Transverse colon (tissue), 4 donors: ENCODE measurements around the gene VEGFA. TPM values are rescaled to one million over a fixed set of nuclear protein-coding genes. Genes with fewer than 3 reads are reported as not detected.

Source experiments
- DNase-seq: peaks from one replicate; pipeline ENCODE4 v3.0.0-alpha.2; 2019
- H3K27ac ChIP-seq, 4 donors: fragments of 200-600 bp; sonication (generic); 2 replicates each; pipeline ENCODE4 v1.5.1; 2016 to 2018; ENCODE audit warnings: inconsistent platforms in 4 of 4
- H3K27me3 ChIP-seq: fragments of 200-600 bp; sonication (generic); 2 replicates; pipeline ENCODE4 v1.5.1; 2017; ENCODE audit warnings: inconsistent platforms
- H3K36me3 ChIP-seq, 4 donors: fragments of 200-600 bp; sonication (generic); 2 replicates each; pipeline ENCODE4 v1.5.1; 2017 to 2019; ENCODE audit warnings: inconsistent platforms in 4 of 4
- H3K4me1 ChIP-seq, 4 donors: fragments of 200-600 bp; sonication (generic); 2 replicates each; pipeline ENCODE4 v1.5.1; 2017 to 2020; ENCODE audit warnings: inconsistent platforms in 4 of 4
- H3K4me3 ChIP-seq, 4 donors: fragments of 200-600 bp; sonication (generic); 1 replicate in 1 of 4; 2 replicates in 3 of 4; pipeline versions ENCODE4 v1.5.1 to v1.6.1; 2017 to 2019; ENCODE audit warnings: inconsistent platforms in 4 of 4
- H3K9me3 ChIP-seq, 2 donors: fragments of 200-600 bp; sonication (generic); 2 replicates each; pipeline ENCODE4 v1.5.1; 2017 to 2019; ENCODE audit warnings: inconsistent platforms in 2 of 2
- CTCF ChIP-seq, 5 experiments: fragments of 200-600 bp in 3 of 5; fragments of 450-650 bp in 2 of 5; sonication (generic) in 3 of 5; IDR thresholded peaks; 1 replicate in 2 of 5; 2 replicates in 3 of 5; pipeline ENCODE4 v1.5.1; 2016 to 2017; ENCODE audit warnings: antibody characterized with exemption in 5 of 5, inconsistent platforms in 3 of 5, mild to moderate bottlenecking in 2 of 5, moderate library complexity in 1 of 5
- EP300 ChIP-seq: sonication (generic); formaldehyde crosslinking; IDR thresholded peaks from one replicate; pipeline ENCODE4 v1.6.1; 2017; ENCODE audit warnings: antibody characterized with exemption, low read depth
- POLR2A ChIP-seq: fragments of 450-650 bp; IDR thresholded peaks from one replicate; pipeline ENCODE4 v1.6.1; 2016; ENCODE audit warnings: antibody characterized with exemption, mild to moderate bottlenecking, moderate library complexity
- POLR2AphosphoS5 ChIP-seq, 3 donors: sonication (generic); formaldehyde crosslinking; IDR thresholded peaks; one replicate each; pipeline ENCODE4 v1.6.1; 2016; ENCODE audit warnings: antibody characterized with exemption in 3 of 3
- WGBS, 2 donors: methylation state at CpG; one replicate each; pipeline ENCODE4 v1.1.5; 2018; ENCODE audit warnings: low coverage in 1 of 2; 5-methylcytosine and 5-hydroxymethylcytosine counted together
- in situ Hi-C, 4 donors: fragments of 200-750 bp; cut with MboI; loops; one replicate each; pipeline versions ENCODE4 v1.15.0 to v1.15.1; 2017; ENCODE audit warnings: low sequenced_read_pairs in 3 of 4, low pct_ligation_motif_present in 1 of 4, low pct_unique_long_range_greater_than_20kb in 1 of 4
- intact Hi-C: fragments of 100-400 bp; cut with DNase I; formaldehyde crosslinking; loops from one replicate; pipeline ENCODE4 v1.15.1; 2023; ENCODE audit warnings: low total_unique reads
- total RNA-seq, 4 donors: library from RNA; depleted of rRNA; stranded (reverse); fragments of >200 nt; gene quantifications; one replicate each; pipeline ENCODE4 v1.1.0, GENCODE V29; 2016

VEGFA gene
- total RNA-seq, 4 donors from 2014 or later = 131 to 608 (median 203) TPM

GRCh38 chr6:43770372-43771209, 580 bp downstream of the VEGFA start:
- peaks cover 14 to 74% (median 59%) of the 10 kb centered on the region in 4 donors for H3K4me1 ChIP-seq
- intact Hi-C loops (no loop called here), in situ Hi-C loops (loop anchor here in 2 of 4 donors (25.0 kb wide), 1 partner anchor 108 kb away; no protein-coding TSS in a partner anchor)
- WGBS, 2 donors = 0 to 1% methylated on average over 12 to 65 of the region's 84 CpGs
- no peaks in the 10 kb centered on the region for H3K9me3 ChIP-seq
- peak; percentile 66 for DNase-seq
- peak; percentile 51 for TF ChIP-seq POLR2A
- no peak for TF ChIP-seq CTCF (IDR thresholded peaks at IDR 0.05)
- TF ChIP-seq POLR2AphosphoS5 (IDR thresholded peaks at IDR 0.05) = peak in 1 of 3 donors; percentile 50
- no peak for TF ChIP-seq EP300
- peak overlapping the region; percentile 96 to 99 (median 96) for H3K27ac ChIP-seq
- H3K36me3 ChIP-seq = no peaks in the 10 kb centered on the region
- no peaks in the 10 kb centered on the region for H3K27me3 ChIP-seq
- H3K4me3 ChIP-seq = peak overlapping the region; percentile 68 to 88 (median 83)

- H3K4me1 ChIP-seq = peaks cover 14 to 74% (median 61%) of the 10 kb centered on the region in 4 donors
- intact Hi-C loops = no loop called here
- no peaks in the 10 kb centered on the region for H3K9me3 ChIP-seq
- no peaks in the 10 kb centered on the region for H3K27me3 ChIP-seq
- H3K4me3 ChIP-seq = peak overlapping the region; percentile 68 to 88 (median 83)
- peak; percentile 49 to 79 (median 70) for TF ChIP-seq POLR2AphosphoS5 (IDR thresholded peaks at IDR 0.05)
- peak in 1 of 5 experiments; percentile 20 for TF ChIP-seq CTCF (IDR thresholded peaks at IDR 0.05)
- TF ChIP-seq POLR2A = peak; percentile 79
- TF ChIP-seq EP300 = no peak
- WGBS, 2 donors = 0% methylated on average over 26 of the region's 66 CpGs; no CpG with 5 or more reads in 1 of the 2 donors
- peak; percentile 78 for DNase-seq
- in situ Hi-C loops = loop anchor here in 2 of 4 donors (25.0 kb wide), 1 partner anchor 109 kb away; no protein-coding TSS in a partner anchor
- H3K36me3 ChIP-seq = no peaks in the 10 kb centered on the region
- peak overlapping the region; percentile 96 to 99 (median 96) for H3K27ac ChIP-seq
These were observed 1.3 kb downstream of the VEGFA start for GRCh38 chr6:43771210-43771857.

GRCh38 chr6:43771858-43772680, 2.1 kb downstream of the VEGFA start:
- H3K4me1 ChIP-seq = peaks cover 14 to 71% (median 55%) of the 10 kb centered on the region in 4 donors

More at GRCh38 chr6:43771858-43772680, 2.1 kb downstream of the VEGFA start:
- WGBS, 2 donors = 0 to 4% methylated on average over 2 to 48 of the region's 48 CpGs
- intact Hi-C loops (no loop called here), in situ Hi-C loops (loop anchor here in 2 of 4 donors (25.0 kb wide), 1 partner anchor 110 kb away; no protein-coding TSS in a partner anchor)
- Histone ChIP-seq H3K4me3 (peak overlapping the region; percentile 68 to 88 (median 83)), H3K9me3 (no peaks in the 10 kb centered on the region), H3K27ac (peak overlapping the region; percentile 96 to 99 (median 96)), H3K36me3 (no peaks in the 10 kb centered on the region), H3K27me3 (no peaks in the 10 kb centered on the region)
- DNase-seq = peak; percentile 86
- peak in 1 of 3 donors; percentile 51 for TF ChIP-seq POLR2AphosphoS5 (IDR thresholded peaks at IDR 0.05)
- TF ChIP-seq POLR2A = no peak
- no peak for TF ChIP-seq CTCF (IDR thresholded peaks at IDR 0.05)
- no peak for TF ChIP-seq EP300
